GM12801 (cell line): ENCODE measurements around the gene GATA5.

Experiments used
- TF ChIP-seq, protein P1 (sequence below): IDR thresholded peaks from one replicate; pipeline ENCODE4 v1.5.1; 2011; ENCODE audit warnings: control low read depth; ENCODE audit not compliant: insufficient read length; ENCODE audit errors: extremely low read depth

GATA5 gene

DNA sequence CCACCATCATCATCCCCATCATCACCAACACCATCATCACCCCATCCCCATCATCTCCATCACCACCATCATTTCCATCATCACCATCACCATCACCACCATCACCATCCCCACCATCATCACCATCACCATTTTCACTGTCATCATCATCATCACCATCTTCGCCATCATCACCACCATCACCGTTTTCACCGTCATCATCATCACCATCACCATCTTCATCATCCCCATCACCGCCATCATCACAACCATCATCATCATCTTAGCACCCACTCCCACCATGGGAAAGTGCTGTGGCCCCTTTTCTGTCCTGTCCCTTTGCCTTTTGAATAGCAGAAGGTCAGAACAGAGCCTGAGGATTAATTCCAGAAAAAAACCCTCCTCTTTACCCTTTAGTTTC lies 28.5 kb upstream of the GATA5 start:
- TF ChIP-seq, protein P1, sequence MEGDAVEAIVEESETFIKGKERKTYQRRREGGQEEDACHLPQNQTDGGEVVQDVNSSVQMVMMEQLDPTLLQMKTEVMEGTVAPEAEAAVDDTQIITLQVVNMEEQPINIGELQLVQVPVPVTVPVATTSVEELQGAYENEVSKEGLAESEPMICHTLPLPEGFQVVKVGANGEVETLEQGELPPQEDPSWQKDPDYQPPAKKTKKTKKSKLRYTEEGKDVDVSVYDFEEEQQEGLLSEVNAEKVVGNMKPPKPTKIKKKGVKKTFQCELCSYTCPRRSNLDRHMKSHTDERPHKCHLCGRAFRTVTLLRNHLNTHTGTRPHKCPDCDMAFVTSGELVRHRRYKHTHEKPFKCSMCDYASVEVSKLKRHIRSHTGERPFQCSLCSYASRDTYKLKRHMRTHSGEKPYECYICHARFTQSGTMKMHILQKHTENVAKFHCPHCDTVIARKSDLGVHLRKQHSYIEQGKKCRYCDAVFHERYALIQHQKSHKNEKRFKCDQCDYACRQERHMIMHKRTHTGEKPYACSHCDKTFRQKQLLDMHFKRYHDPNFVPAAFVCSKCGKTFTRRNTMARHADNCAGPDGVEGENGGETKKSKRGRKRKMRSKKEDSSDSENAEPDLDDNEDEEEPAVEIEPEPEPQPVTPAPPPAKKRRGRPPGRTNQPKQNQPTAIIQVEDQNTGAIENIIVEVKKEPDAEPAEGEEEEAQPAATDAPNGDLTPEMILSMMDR, result no peak

DNA sequence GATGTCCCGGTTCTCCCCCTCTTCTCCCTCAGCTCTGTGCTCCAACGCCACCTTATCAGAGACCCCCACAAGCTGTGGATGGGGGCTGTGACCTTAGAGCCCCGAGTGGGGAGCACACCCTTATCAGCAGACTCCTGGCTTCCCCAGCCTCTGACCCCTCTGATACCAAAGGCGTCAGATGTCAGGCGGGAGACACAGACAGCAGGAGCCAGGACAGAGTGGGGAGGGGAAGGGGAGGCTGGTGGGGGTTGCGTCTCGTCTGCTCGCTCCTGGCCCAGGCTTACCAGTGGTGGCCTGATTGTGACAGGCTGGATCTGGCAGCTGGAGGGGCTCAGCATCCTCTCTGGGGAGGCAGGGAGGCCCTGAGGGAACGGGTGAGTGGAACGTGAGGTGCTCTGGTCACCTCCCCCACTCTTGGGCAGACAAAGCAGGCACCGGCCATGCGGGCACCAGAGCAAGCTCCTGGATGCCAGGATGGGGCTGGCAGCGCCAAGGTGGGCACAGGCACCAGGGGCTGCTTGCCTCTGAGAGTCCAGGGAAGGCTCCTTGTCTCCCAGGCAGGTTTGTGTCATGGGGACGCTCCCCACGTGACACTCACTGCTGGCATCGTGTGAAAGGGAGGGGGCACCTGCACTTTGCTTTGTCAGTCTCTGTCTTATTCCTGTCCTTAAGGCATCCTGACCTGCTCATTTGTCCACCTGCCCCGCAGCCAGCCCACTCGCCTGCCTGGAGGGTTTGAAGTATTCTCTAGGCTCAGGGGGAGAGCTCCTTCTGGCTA lies 27.8 kb upstream of the GATA5 start:
- TF ChIP-seq, protein P1, result no peak

DNA sequence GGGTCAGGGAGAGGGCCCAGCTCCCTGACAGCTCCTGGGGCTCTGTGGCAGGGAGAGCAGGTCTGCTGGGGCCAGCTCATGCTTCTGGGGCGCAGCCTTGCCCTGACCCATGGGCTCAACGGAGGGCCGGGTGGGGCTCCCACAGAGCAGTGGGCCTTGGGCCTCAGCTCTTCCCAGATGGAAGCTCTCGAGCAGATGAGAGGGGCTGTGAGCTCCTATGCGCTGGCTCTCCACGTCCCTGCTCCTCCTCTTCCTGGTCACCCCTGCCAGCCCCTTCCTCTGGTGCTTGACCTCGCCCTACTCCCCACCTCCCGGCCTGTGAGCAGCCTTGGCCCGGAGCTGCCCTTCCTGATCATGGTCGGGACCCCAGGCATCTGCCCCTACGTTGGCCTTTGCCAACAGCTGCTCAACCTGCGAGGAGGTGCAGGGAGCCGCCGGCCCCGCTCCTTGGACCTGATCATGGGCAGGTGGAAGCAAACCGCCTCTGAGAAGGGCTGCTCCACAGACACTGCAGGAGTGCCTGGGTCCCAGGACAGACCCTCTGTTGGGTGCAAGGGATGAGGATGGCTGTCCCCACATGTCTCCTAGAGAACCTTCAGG lies 26.8 kb upstream of the GATA5 start:
- TF ChIP-seq, protein P1, result no peak

DNA sequence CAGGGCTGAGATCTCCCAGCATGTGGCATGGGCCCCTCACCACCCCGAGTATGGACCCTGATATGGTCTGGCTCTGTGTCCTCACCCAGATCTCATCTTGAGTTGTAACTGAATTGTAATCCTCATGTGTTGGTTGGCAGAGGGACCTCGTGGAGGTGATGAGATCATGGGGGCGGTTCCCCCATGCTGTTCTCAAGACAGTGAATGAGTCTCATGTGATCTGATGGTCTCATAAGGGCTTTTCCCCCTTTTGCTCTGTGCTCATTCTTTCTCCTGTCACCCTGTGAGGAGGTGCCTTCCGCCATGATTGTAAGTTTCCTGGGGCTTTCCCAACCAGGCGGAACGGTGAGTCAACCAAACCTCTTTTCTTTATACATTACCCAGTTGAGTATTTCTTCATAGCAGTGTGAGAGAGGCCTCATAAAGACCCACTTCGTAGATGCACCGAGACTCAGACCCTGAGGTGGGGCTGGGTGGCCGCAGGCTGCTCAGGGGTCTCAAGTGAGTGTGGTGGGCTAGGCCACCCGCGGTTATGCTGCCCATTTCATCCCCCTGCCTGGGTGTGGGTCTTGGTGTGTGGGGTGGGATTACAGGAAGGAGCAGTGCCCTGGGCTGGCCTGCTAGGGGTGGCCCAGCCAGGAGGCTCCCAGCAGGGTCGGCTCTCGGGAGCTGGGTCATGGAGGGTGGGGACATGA lies 26.2 kb upstream of the GATA5 start:
- TF ChIP-seq, protein P1, result no peak

DNA sequence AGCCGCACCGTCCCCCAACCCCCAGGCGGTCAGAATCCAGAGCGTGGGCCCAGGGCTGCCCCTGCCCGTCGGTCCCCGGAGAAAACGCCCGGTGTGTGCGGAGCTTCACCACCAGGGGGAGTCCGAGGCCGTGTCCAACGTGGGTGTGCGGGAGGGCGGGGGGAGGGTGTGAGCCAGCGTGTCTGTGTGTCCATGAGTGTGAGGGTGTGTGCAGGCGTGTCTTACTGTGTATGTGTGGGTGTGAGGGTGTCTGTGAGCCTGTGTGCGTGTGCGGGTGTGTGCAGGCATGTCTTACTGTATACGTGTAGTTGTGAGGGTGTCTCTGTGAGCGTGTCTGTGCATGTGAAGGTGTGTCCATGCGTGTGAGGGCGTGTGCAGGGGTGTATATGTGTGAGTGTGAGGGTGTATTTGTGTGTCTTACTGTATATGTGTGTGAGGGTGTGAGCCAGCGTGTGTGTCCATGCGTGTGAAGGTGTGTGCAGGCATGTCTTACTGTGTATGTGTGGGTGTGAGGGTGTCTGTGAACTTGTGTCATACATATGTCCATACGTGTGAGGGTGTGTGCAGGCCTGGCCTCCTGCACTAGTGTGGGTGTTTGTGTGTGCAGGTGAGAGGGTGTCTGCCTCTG lies 24.6 kb upstream of the GATA5 start:
- TF ChIP-seq, protein P1, result no peak

DNA sequence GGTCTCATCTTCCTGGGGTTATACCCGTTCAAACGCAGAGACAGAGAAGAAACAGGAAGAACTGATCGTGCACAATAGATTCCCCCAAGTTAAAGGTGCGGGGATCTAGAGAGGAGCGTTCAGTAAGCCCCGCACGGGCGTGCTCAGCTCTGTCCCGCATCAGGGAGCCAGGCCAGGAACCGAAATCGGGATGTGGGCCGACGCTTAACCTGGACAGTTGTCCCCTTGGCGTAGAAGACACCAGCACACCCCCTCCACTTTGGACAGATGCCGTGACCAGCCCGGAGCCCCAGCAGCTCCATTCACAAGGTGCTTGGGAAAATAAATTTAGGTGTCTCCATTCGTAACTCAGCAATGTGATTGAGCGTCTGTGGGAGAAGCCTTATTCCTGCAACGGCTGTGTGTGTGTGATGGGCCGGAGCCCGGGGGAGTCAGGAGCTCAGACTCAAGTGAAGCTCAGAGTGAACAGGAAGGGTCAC lies 24.0 kb upstream of the GATA5 start:
- TF ChIP-seq, protein P1, result no peak

DNA sequence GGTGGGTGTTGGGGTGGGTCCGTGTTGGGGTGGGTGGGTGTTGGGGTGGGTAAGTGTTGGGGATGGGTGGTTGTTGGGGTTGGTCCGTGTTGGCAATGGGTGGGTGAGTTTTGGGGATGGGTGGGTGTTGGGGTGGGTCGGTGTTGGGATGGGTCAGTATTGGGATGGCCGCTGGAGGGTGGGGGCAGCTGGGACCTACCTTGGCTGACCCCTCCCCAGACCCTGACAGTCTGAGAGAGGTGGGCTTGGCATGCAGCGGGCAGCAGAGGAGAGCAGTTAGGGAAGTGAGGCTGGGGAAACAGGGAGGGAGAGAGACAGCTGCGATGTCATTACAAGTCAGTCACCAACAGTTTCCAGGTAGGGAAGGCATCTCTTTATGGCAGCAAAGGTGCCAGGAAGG lies 23.1 kb upstream of the GATA5 start:
- TF ChIP-seq, protein P1, result no peak
